HCT116 (cell line): ENCODE results near the gene BBS7. TPM values are rescaled to one million over a fixed set of nuclear protein-coding genes. Genes with fewer than 3 reads are reported as not detected.

Source experiments
- ATAC-seq: fragments of 200-7000 bp; cut with Tn5 transposase; 2 replicates; pipeline ENCODE4 v1.9.1; 2020; ENCODE audit warnings: mild to moderate bottlenecking, moderate library complexity
- BruUV-seq: library from RNA; stranded (reverse); fragments of 400-500 nt; replicated peaks from 2 replicates; lab custom pipeline; 2021; lab: Mats Ljungman, UMichigan
- CTCF ChIA-PET: fragments of 300-600 bp; sonication (Branson Sonifier 250); formaldehyde crosslinking; loops from one replicate; lab custom pipeline; 2021; ENCODE audit warnings: antibody characterized with exemption; lab: Charles Lee
- POLR2A ChIA-PET: fragments of 300-600, 350-600 bp; sonication (Branson Sonifier 250); formaldehyde crosslinking; loops from one replicate; lab custom pipeline; 2021; ENCODE audit warnings: antibody characterized with exemption; lab: Charles Lee
- RAD21 ChIA-PET, 2 experiments: fragments of 300-600 bp; sonication (Branson Sonifier 250); formaldehyde crosslinking; loops; one replicate each; lab custom pipeline; 2023; ENCODE audit warnings: low total read pairs in 2 of 2; ENCODE audit not compliant: uncharacterized antibody in 2 of 2, unreplicated experiment in 2 of 2, low non-redundant PET in 1 of 2; lab: Charles Lee
- DNase-seq: peaks from one replicate; pipeline ENCODE4 v3.0.0-alpha.2; 2010; ENCODE audit warnings: low read depth, low spot score
- H2AFZ ChIP-seq: fragments of 200-600 bp; shearing (Covaris generic), sonication (generic); 2 replicates; pipeline ENCODE4 v1.6.1; 2017; ENCODE audit warnings: low read depth, mixed run types, mixed read lengths, antibody characterized with exemption, low read length; ENCODE audit not compliant: poor library complexity, severe bottlenecking
- H3K27ac ChIP-seq: 2 replicates; pipeline ENCODE4 v1.5.1; 2012; ENCODE audit warnings: low read depth, low read length
- H3K27me3 ChIP-seq: fragments of 200-600 bp; sonication (generic); 2 replicates; pipeline ENCODE4 v1.6.1; 2016; ENCODE audit warnings: mixed run types, low read length, mixed read lengths; ENCODE audit not compliant: insufficient read depth
- H3K36me3 ChIP-seq, 2 experiments: fragments of 200-500 bp in 1 of 2; fragments of 200-600 bp in 1 of 2; sonication (Bioruptor generic) in 1 of 2; sonication (generic) in 1 of 2; 2 replicates each; pipeline versions ENCODE4 v1.5.1 to v1.6.1; 2014 to 2016; ENCODE audit warnings: low read length in 2 of 2, inconsistent platforms in 1 of 2, mixed read lengths in 1 of 2, mixed run types in 1 of 2; ENCODE audit not compliant: insufficient read depth in 2 of 2, control insufficient read depth in 1 of 2
- H3K4me1 ChIP-seq, 2 experiments: fragments of 200-600 bp in 1 of 2; sonication (generic) in 1 of 2; 2 replicates each; pipeline versions ENCODE4 v1.5.1 to v1.6.1; 2012 to 2017; ENCODE audit warnings: low read length in 2 of 2, inconsistent platforms in 1 of 2, mild to moderate bottlenecking in 1 of 2, mixed read lengths in 1 of 2, mixed run types in 1 of 2, moderate library complexity in 1 of 2; ENCODE audit not compliant: insufficient read depth in 2 of 2, control insufficient read depth in 1 of 2
- H3K4me2 ChIP-seq: fragments of 200-600 bp; sonication (generic); 2 replicates; pipeline ENCODE4 v1.6.1; 2017; ENCODE audit warnings: mixed run types, low read length, mixed read lengths
- H3K4me3 ChIP-seq, 2 experiments: fragments of 200-600 bp in 1 of 2; sonication (generic) in 1 of 2; replicated peaks in 1 of 2; 2 replicates each; pipeline ENCODE4 v1.5.1; 2011 to 2016; ENCODE audit warnings: low read length in 2 of 2, control low read depth in 1 of 2, low read depth in 1 of 2, mild to moderate bottlenecking in 1 of 2, mixed read lengths in 1 of 2, mixed run types in 1 of 2
- H3K79me2 ChIP-seq: fragments of 200-600 bp; sonication (generic); 2 replicates; pipeline ENCODE4 v1.6.1; 2017; ENCODE audit warnings: mild to moderate bottlenecking, mixed run types, low read length, moderate library complexity, mixed read lengths; ENCODE audit not compliant: insufficient read depth
- H3K9ac ChIP-seq: fragments of 200-600 bp; sonication (generic); 2 replicates; pipeline ENCODE4 v1.6.1; 2016; ENCODE audit warnings: low read length, mixed read lengths
- H3K9me2 ChIP-seq: fragments of 200-600 bp; sonication (generic), shearing (Covaris generic); 2 replicates; pipeline ENCODE4 v1.6.1; 2017; ENCODE audit warnings: mixed run types, mild to moderate bottlenecking, moderate library complexity; ENCODE audit not compliant: insufficient read depth
- H3K9me3 ChIP-seq, 2 experiments: fragments of 200-500 bp in 1 of 2; fragments of 200-600 bp in 1 of 2; sonication (Bioruptor generic) in 1 of 2; sonication (generic) in 1 of 2; 2 replicates each; pipeline ENCODE4 v1.6.1; 2014 to 2017; ENCODE audit warnings: low read length in 2 of 2, mixed read lengths in 2 of 2, inconsistent platforms in 1 of 2, low read depth in 1 of 2, mild to moderate bottlenecking in 1 of 2, mixed run types in 1 of 2, moderate library complexity in 1 of 2; ENCODE audit not compliant: control insufficient read depth in 1 of 2, insufficient read depth in 1 of 2
- H4K20me1 ChIP-seq: fragments of 200-600 bp; sonication (generic), shearing (Covaris generic); 2 replicates; pipeline ENCODE4 v1.6.1; 2017; ENCODE audit warnings: mixed run types, mild to moderate bottlenecking, moderate library complexity; ENCODE audit not compliant: insufficient read depth
- ATF3 ChIP-seq: IDR thresholded peaks from 2 replicates; pipeline ENCODE4 v1.6.1; 2012
- EGR1 ChIP-seq: IDR thresholded peaks from 2 replicates; pipeline ENCODE4 v1.6.1; 2012; ENCODE audit warnings: low read depth
- ELF1 ChIP-seq: IDR thresholded peaks from 2 replicates; pipeline ENCODE4 v1.6.1; 2012; ENCODE audit warnings: low read depth, borderline replicate concordance
- JUND ChIP-seq: IDR thresholded peaks from 2 replicates; pipeline ENCODE4 v1.6.1; 2012
- POLR2A ChIP-seq: IDR thresholded peaks from 2 replicates; pipeline ENCODE4 v1.7.0; 2011; ENCODE audit warnings: borderline replicate concordance; ENCODE audit not compliant: insufficient read depth, insufficient read length; ENCODE audit errors: extremely low read depth
- POLR2AphosphoS5 ChIP-seq: IDR thresholded peaks from 2 replicates; pipeline ENCODE4 v1.6.1; 2011; ENCODE audit warnings: mild to moderate bottlenecking, low read depth, low read length, moderate library complexity
- REST ChIP-seq: IDR thresholded peaks from 2 replicates; pipeline ENCODE4 v1.6.1; 2012; ENCODE audit warnings: low read depth
- SRF ChIP-seq: IDR thresholded peaks from 2 replicates; pipeline ENCODE4 v1.6.1; 2012; ENCODE audit warnings: low read depth
- TCF7L2 ChIP-seq: IDR thresholded peaks from 2 replicates; pipeline ENCODE4 v1.7.0; 2011; ENCODE audit warnings: borderline replicate concordance, inconsistent platforms; ENCODE audit not compliant: insufficient read depth, insufficient read length; ENCODE audit errors: extremely low read depth
- YY1 ChIP-seq: IDR thresholded peaks from 2 replicates; pipeline ENCODE4 v1.6.1; 2011; ENCODE audit warnings: low read length, low read depth, moderate library complexity, mild to moderate bottlenecking; ENCODE audit not compliant: insufficient replicate concordance; ENCODE audit errors: extremely low read depth
- ZBTB33 ChIP-seq: IDR thresholded peaks from 2 replicates; pipeline ENCODE4 v1.6.1; 2011; ENCODE audit warnings: mild to moderate bottlenecking, low read length, moderate library complexity; ENCODE audit not compliant: insufficient replicate concordance; ENCODE audit errors: extremely low read depth
- ZFX ChIP-seq: fragments of 450-650 bp; IDR thresholded peaks from 2 replicates; pipeline ENCODE4 v1.6.1; 2017
- ZNF274 ChIP-seq: fragments of 200-500 bp; sonication (Bioruptor generic); IDR thresholded peaks from 2 replicates; pipeline ENCODE4 v1.6.1; 2014; ENCODE audit warnings: mild to moderate bottlenecking, low read depth, low read length, inconsistent platforms
- intact Hi-C: fragments of 100-400 bp; cut with micrococcal nuclease; formaldehyde crosslinking; loops from 2 replicates; pipeline ENCODE4 v1.10.0; 2022
- total RNA-seq: library from RNA; stranded (reverse); gene quantifications from one replicate; pipeline ENCODE4 v1.2.1, GENCODE V29; 2021; ENCODE audit not compliant: unreplicated experiment

Gene BBS7
- total RNA-seq, 1 experiment from 2014 or later, result 22.9 TPM

GRCh38 chr4:121799867-121800501 is 70.3 kb downstream of the BBS7 start:
- intact Hi-C loops, result no loop called here
- H3K9me2 ChIP-seq, result no peaks in the 10 kb centered on the region
- peak overlapping the region; percentile 96 for H3K4me2 ChIP-seq
- no TSS peak for BruUV-seq
- RAD21 ChIA-PET, result no interaction called here
- H3K36me3 ChIP-seq, result peaks cover 11 to 23% of the 10 kb centered on the region in 2 experiments; a peak in 3 of 4 replicates
- TF ChIP-seq POLR2AphosphoS5 (no peak), REST (no peak), SRF (no peak), ELF1 (no peak), ZBTB33 (no peak), ZFX (no peak), EGR1 (no peak), ATF3 (no peak), TCF7L2 (no peak), ZNF274 (no peak), YY1 (no peak), POLR2A (no peak), JUND (no peak)
- POLR2A ChIA-PET, result interaction anchor here (0.9 kb wide), 1 partner anchor 8 kb away, joined by 3 read pairs; no protein-coding TSS in a partner anchor
- H2AFZ ChIP-seq, result no peak overlapping the region
- CTCF ChIA-PET, result no interaction called here
- ATAC-seq, result no peak
- H3K9ac ChIP-seq, result peak overlapping the region; percentile 92
- H3K79me2 ChIP-seq, result peaks cover 39% of the 10 kb centered on the region
- H3K4me1 ChIP-seq, result peaks cover 3 to 11% of the 10 kb centered on the region in 2 experiments; a peak in 3 of 4 replicates
- peak overlapping the region in 1 of 2 experiments; percentile 95; a peak in 1 of 4 replicates for H3K4me3 ChIP-seq
- H3K27me3 ChIP-seq, result no peaks in the 10 kb centered on the region
- DNase-seq, result no peak
- no peak overlapping the region for H3K27ac ChIP-seq
- H4K20me1 ChIP-seq, result no peaks in the 10 kb centered on the region
- no peaks in the 10 kb centered on the region for H3K9me3 ChIP-seq
